DND-41 (cell line): Measurements from ENCODE around the gene TFG.

Experiments used
- EZH2 ChIP-seq: IDR thresholded peaks from 3 replicates; pipeline ENCODE4 v1.6.1; 2012; ENCODE audit warnings: borderline replicate concordance, low read depth, mild to moderate bottlenecking, moderate library complexity, low read length, inconsistent platforms; ENCODE audit not compliant: severe bottlenecking
- TF ChIP-seq, protein P1 (sequence below): IDR thresholded peaks from 2 replicates; pipeline ENCODE4 v1.5.1; 2012; ENCODE audit warnings: borderline replicate concordance, low read length, moderate library complexity, mild to moderate bottlenecking; ENCODE audit not compliant: poor library complexity, severe bottlenecking; ENCODE audit errors: extremely low read depth

- TF ChIP-seq, protein P1, sequence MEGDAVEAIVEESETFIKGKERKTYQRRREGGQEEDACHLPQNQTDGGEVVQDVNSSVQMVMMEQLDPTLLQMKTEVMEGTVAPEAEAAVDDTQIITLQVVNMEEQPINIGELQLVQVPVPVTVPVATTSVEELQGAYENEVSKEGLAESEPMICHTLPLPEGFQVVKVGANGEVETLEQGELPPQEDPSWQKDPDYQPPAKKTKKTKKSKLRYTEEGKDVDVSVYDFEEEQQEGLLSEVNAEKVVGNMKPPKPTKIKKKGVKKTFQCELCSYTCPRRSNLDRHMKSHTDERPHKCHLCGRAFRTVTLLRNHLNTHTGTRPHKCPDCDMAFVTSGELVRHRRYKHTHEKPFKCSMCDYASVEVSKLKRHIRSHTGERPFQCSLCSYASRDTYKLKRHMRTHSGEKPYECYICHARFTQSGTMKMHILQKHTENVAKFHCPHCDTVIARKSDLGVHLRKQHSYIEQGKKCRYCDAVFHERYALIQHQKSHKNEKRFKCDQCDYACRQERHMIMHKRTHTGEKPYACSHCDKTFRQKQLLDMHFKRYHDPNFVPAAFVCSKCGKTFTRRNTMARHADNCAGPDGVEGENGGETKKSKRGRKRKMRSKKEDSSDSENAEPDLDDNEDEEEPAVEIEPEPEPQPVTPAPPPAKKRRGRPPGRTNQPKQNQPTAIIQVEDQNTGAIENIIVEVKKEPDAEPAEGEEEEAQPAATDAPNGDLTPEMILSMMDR = no peak
- no peak for TF ChIP-seq EZH2
These were observed 16.1 kb upstream of the TFG start for GRCh38 chr3:100693225-100693624.
